Duodenal mucosa (tissue), 2 donors: Measurements from ENCODE around the gene C20orf96.
A peak's percentile ranks its signal among the peaks of the same experiment; 100 is the strongest.
"Not testable (repeated sequence)": the region's sequence is repeated elsewhere in the genome, so short reads cannot be mapped to it uniquely, and the experiment has no call there.

Experiments used
- H3K27ac ChIP-seq: one replicate; pipeline ENCODE4 v1.7.0; 2013; ENCODE audit warnings: low read depth, low read length
- H3K27me3 ChIP-seq, 2 donors: one replicate each; pipeline ENCODE4 v1.7.0; 2013; ENCODE audit warnings: low read length in 2 of 2, control low read depth in 1 of 2; ENCODE audit not compliant: insufficient read depth in 2 of 2, control insufficient read depth in 1 of 2
- H3K36me3 ChIP-seq, 2 donors: one replicate each; pipeline ENCODE4 v1.7.0; 2013; ENCODE audit warnings: low read length in 2 of 2, control low read depth in 1 of 2; ENCODE audit not compliant: insufficient read depth in 2 of 2, control insufficient read depth in 1 of 2
- H3K4me1 ChIP-seq, 2 donors: one replicate each; pipeline ENCODE4 v1.7.0; 2013; ENCODE audit warnings: low read length in 2 of 2, control low read depth in 1 of 2; ENCODE audit not compliant: insufficient read depth in 2 of 2, control insufficient read depth in 1 of 2
- H3K4me3 ChIP-seq, 2 donors: one replicate each; pipeline ENCODE4 v1.7.0; 2013; ENCODE audit warnings: low read length in 2 of 2, low read depth in 1 of 2
- H3K9ac ChIP-seq, 2 donors: one replicate each; pipeline ENCODE4 v1.7.0; 2013; ENCODE audit warnings: low read length in 2 of 2, low read depth in 1 of 2
- H3K9me3 ChIP-seq, 2 donors: one replicate each; pipeline ENCODE4 v1.7.0; 2013; ENCODE audit warnings: low read length in 2 of 2, control low read depth in 1 of 2; ENCODE audit not compliant: control insufficient read depth in 1 of 2

The C20orf96 gene

DNA sequence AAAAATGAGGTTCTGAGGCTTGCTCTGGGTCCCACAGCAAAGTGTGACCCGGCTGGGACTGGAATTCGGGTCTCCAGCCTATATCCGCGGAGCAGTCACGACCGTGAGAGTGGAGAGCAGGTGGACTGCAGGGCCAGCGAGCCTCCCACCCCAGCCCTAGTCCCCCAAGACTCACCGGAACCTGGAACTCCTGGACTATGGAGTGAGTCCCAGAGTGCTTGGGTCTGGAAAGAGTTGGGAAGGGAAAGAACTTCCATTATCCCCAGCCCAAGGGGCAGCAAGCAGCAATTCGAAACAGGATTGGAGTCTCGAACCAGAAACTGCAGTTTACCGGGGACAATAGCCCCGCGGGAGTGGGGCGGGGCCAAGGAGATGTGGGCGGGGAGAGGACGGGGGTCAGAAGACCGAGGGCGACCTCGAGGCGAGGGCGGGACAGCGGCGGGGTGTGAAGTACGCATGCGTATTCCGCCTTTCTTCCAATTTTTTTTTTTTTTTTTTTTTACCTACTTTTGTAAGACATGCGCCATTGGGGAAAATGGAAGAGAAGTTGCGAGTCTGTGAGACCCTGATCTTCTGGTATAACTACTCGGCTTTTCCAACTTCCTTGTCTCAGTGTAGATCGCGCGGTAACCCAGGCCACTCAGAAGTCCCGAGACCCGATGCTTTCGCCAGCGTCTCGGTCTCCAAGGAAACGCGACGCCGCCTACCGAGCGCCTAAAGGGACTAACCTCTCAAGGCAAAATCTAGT lies at the start of gene C20orf96:
TSS of gene C20orf96 (minus strand) at position 667 of the 748 bp plus-strand sequence. CDS start at position 527, 140 bp downstream.
- H3K9me3 ChIP-seq: no peaks in the 10 kb centered on the region
- H3K9ac ChIP-seq: peak within 1 kb of the TSS; percentile 52 to 97
- H3K27ac ChIP-seq: peak within 1 kb of the TSS; percentile 79
- H3K36me3 ChIP-seq: no peaks in the 10 kb centered on the region
- H3K4me3 ChIP-seq: peak within 1 kb of the TSS; percentile 78 to 100
- H3K4me1 ChIP-seq: peaks cover 15 to 18% of the 10 kb centered on the region in 2 donors
- H3K27me3 ChIP-seq: no peaks in the 10 kb centered on the region

DNA sequence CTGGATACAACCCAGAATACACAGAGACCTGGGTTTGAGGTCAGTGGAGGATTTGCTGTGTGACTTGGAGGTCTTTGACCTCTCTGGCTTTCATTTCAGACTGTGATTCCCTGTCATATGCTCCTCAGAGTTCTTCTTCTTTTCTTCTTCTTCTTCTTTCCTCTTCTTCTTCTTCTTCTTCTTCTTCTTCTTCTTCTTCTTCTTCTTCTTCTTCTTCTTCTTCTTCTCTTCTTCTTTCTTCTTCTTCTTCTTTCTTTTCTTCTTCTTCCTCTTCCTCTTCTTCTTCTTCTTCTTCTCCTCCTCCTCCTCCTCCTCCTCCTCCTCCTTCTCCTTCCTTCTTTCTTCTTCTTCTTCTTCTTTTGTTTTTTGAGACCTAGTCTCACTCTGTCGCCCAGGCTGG lies 45.5 kb upstream of the C20orf96 start:
- not testable (repeated sequence) for H3K27me3 ChIP-seq, H3K9me3 ChIP-seq, H3K4me3 ChIP-seq, H3K4me1 ChIP-seq, H3K27ac ChIP-seq, H3K36me3 ChIP-seq, H3K9ac ChIP-seq

- H3K27ac ChIP-seq: no peak overlapping the region
- no peak overlapping the region for H3K9ac ChIP-seq
- H3K27me3 ChIP-seq: no peaks in the 10 kb centered on the region
- no peaks in the 10 kb centered on the region for H3K36me3 ChIP-seq
- no peak overlapping the region for H3K4me3 ChIP-seq
- no peaks in the 10 kb centered on the region for H3K9me3 ChIP-seq
- H3K4me1 ChIP-seq: peaks cover 0 to 4% of the 10 kb centered on the region in 2 donors
Measured at GRCh38 chr20:334578-334977, 44.0 kb upstream of the C20orf96 start.

- no peak overlapping the region for H3K9ac ChIP-seq
- no peak overlapping the region for H3K27ac ChIP-seq
- H3K4me3 ChIP-seq: no peak overlapping the region
- no peaks in the 10 kb centered on the region for H3K27me3 ChIP-seq
- no peaks in the 10 kb centered on the region for H3K9me3 ChIP-seq
- peaks cover 7 to 15% of the 10 kb centered on the region in 2 donors for H3K4me1 ChIP-seq
- H3K36me3 ChIP-seq: no peaks in the 10 kb centered on the region
Measured at GRCh38 chr20:330233-331149, 39.9 kb upstream of the C20orf96 start.

DNA sequence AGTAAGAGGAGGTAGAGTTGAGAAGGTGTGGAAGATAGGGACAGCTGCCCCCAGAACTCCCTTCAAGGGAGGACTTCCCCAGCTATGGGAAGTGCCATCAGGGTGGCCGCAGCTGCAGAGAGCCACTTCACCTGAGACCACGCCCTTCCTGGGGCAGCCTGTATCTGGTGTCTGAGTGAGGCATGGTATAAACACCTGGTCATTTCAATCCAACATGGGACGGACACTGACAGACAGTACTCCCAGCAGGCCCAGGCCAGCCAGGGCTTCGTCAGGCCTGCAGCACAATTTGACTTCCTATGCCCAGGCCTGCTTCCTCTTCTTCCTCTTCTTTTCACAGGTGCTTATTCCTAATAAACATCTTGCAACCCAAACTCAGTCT lies 39.3 kb upstream of the C20orf96 start:
- no peaks in the 10 kb centered on the region for H3K9me3 ChIP-seq
- H3K27ac ChIP-seq: no peak overlapping the region
- H3K27me3 ChIP-seq: no peaks in the 10 kb centered on the region
- no peak overlapping the region for H3K4me3 ChIP-seq
- H3K36me3 ChIP-seq: no peaks in the 10 kb centered on the region
- H3K9ac ChIP-seq: no peak overlapping the region
- peaks cover 7 to 17% of the 10 kb centered on the region in 2 donors for H3K4me1 ChIP-seq

- no peaks in the 10 kb centered on the region for H3K36me3 ChIP-seq
- no peaks in the 10 kb centered on the region for H3K9me3 ChIP-seq
- H3K27me3 ChIP-seq: no peaks in the 10 kb centered on the region
- no peak overlapping the region for H3K4me3 ChIP-seq
- peaks cover 7 to 24% of the 10 kb centered on the region in 2 donors for H3K4me1 ChIP-seq
- no peak overlapping the region for H3K9ac ChIP-seq
- H3K27ac ChIP-seq: no peak overlapping the region
Measured at GRCh38 chr20:328975-329695, 38.6 kb upstream of the C20orf96 start.

DNA sequence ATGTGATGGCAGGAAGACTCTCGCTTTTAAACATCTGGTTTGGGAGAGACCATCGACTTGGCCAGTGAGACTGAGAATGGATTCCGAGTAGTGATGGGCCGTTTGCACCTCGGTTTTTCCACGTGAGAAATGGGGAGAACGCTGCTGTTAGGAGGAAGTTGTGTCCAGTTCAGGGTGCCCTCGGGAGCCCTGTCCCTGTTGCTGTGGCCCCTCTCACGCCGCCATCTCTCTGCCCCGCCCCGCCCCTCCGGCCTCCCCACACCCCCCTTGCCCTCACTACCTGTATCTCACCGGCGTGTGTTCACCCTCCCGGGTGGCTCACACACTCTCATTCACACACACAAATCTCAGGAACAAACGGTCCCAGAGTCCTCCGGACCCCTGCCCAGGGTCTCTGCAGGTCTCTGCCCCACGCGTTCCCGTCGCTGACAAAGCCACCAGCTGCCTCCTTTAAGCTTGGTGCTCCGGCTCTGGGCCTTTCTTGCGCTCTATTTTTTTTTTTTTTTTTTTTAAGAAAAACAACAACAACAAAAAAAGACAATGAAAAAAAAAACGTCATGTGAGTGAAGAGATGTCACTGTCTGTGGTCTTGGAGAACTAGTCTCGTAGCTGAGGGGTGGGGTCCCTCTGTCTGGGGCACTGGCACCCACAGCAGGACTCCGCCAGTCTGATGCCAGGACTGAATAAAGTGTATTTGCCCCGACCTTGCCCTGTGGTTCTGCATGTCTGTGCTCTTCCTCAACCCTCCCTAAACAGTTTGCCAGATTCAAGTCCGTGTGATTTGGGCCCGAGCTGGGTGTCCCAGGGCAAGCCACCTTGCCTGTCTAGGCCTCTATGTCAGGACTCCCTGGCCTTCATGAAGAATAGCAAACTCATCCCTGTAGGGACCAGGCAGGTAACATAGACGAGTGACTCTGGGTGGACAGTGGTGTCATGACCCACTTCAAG lies 37.8 kb upstream of the C20orf96 start:
- Histone ChIP-seq H3K36me3 (no peaks in the 10 kb centered on the region), H3K4me3 (peak overlapping the region; percentile 65 to 66), H3K27me3 (no peaks in the 10 kb centered on the region), H3K27ac (no peak overlapping the region), H3K9me3 (no peaks in the 10 kb centered on the region), H3K4me1 (peaks cover 7 to 24% of the 10 kb centered on the region in 2 donors), H3K9ac (peak overlapping the region in 1 of 2 donors; percentile 20)

- peak overlapping the region; percentile 20 to 54 for H3K9ac ChIP-seq
- no peaks in the 10 kb centered on the region for H3K36me3 ChIP-seq
- peaks cover 7 to 24% of the 10 kb centered on the region in 2 donors for H3K4me1 ChIP-seq
Measured at GRCh38 chr20:327186-328026, 36.9 kb upstream of the C20orf96 start.

More at GRCh38 chr20:327186-328026, 36.9 kb upstream of the C20orf96 start:
- Histone ChIP-seq H3K9me3 (no peaks in the 10 kb centered on the region), H3K4me3 (peak overlapping the region; percentile 65 to 66), H3K27me3 (no peaks in the 10 kb centered on the region), H3K27ac (no peak overlapping the region)
